Fibroblast of villous mesenchyme (primary cell): ENCODE measurements around the gene PACSIN2. TPM values are rescaled to one million over a fixed set of nuclear protein-coding genes. Genes with fewer than 3 reads are reported as not detected.

ENCODE experiments used
- DNase-seq: peaks from one replicate; pipeline ENCODE4 v3.0.0-alpha.2; 2010; ENCODE audit warnings: low read depth
- H3K4me3 ChIP-seq: 2 replicates; pipeline ENCODE4 v1.5.1; 2011; ENCODE audit warnings: low read depth, mild to moderate bottlenecking, low read length
- total RNA-seq: library from RNA; depleted of rRNA; stranded (reverse); fragments of >200 nt; gene quantifications from 2 replicates; pipeline ENCODE4 v1.2.3, GENCODE V29; 2012
- TF ChIP-seq, protein P1 (sequence below): IDR thresholded peaks from 2 replicates; pipeline ENCODE4 v1.5.1; 2012; ENCODE audit warnings: low read depth, mild to moderate bottlenecking, low read length; ENCODE audit not compliant: insufficient read depth

Gene PACSIN2
- total RNA-seq, 1 donor, result 53.1 TPM

DNA sequence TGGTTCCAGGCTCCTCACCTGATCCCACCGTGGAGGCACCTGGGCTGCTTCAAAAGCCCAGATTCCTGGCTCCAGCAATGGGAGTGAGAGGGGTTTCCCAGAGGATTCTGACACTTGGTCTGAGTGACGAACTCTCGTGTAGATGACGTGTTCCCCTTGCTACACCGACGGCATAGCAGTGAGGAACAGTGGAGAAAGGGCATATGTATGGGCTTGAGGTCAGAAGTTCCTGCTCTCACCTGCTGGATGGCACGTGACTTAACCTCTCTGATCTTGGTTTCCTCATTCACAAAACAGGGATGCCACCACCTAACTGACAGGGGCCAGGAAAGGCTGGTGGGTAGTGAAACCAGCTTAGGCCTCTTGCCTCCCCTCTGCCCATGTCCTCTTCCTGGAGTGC is 127.8 kb downstream of the PACSIN2 start:
- DNase-seq, result no peak
- no peak overlapping the region for H3K4me3 ChIP-seq
- TF ChIP-seq, protein P1, sequence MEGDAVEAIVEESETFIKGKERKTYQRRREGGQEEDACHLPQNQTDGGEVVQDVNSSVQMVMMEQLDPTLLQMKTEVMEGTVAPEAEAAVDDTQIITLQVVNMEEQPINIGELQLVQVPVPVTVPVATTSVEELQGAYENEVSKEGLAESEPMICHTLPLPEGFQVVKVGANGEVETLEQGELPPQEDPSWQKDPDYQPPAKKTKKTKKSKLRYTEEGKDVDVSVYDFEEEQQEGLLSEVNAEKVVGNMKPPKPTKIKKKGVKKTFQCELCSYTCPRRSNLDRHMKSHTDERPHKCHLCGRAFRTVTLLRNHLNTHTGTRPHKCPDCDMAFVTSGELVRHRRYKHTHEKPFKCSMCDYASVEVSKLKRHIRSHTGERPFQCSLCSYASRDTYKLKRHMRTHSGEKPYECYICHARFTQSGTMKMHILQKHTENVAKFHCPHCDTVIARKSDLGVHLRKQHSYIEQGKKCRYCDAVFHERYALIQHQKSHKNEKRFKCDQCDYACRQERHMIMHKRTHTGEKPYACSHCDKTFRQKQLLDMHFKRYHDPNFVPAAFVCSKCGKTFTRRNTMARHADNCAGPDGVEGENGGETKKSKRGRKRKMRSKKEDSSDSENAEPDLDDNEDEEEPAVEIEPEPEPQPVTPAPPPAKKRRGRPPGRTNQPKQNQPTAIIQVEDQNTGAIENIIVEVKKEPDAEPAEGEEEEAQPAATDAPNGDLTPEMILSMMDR, result no peak

DNA sequence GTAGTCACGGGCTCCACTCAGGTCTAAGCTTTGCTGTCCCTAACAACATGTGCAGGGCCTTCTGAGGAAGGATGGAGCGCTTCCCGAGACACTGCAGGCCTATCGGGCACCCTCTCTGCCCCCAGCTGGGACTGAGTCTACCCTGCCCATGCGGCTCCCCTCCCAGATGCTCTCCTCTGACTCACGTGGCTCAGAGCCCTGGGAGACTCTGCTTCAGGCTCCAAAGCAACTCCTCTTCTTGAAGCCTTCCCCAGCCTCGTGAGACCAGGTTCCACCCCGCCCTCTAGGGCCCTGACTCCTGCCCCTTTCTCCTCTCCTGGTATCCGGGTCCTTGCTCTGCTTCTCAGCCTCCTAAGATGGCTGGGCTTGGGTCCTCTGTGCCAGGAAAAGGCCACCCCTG is 129.5 kb downstream of the PACSIN2 start:
- H3K4me3 ChIP-seq, result no peak overlapping the region
- TF ChIP-seq, protein P1, result no peak
- no peak for DNase-seq

DNA sequence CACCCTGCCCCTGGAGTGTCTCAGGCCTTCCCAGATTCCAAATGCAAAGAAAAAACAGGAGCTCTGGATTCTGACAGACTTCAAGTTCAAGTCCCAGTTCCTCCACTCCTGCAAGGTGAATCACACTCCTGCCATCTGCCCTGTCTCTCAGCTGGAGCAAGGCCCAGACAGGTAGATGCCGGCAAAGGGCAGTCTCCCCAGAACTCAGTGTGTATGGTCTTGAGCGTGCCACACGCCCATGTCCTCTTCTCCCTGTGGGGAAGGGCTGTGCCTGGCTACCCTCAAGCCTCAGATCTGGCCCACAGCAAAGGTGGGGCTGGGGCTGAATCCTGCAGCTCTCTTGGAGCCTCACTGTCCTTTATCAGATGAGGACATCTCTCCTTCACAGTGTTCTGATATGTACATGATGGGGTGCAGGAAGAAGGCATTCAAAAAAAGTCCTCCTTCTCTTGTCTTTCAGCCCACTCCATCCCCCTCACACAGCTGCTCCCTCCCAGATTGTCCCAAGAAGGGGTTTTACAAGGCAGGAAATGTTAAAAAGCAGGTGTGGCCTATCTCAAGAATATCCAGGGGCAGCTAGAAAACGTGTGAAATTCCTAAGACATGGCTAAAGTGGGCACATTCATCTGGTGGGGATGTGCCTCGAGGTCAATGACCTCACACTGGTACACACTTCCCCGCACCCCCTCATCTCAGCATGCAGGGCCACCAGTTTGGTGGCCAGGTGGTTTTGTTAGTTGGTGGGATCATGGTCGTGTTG is 130.2 kb downstream of the PACSIN2 start:
- no peak for DNase-seq
- TF ChIP-seq, protein P1, result no peak

DNA sequence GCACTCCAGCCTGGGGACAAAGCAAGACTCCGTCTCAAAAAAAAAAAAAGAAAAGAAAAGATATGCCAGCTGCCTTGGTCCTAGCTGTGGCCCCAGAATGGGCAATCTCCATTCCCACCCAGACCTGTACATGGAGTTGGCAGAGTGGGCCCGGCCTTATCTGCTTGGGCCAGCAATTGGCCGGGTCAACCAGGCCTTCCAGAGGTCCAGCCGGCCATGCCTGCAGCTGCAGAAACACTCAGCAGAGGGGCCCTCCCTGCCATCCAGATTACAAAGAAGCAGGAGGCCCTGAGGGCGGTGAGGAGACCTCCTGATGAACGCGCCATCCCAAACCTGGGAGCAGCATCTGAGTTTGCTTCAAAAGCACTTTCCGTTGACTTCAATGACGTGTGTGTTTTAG is 131.0 kb downstream of the PACSIN2 start:
- TF ChIP-seq, protein P1, result no peak
- no peak for DNase-seq
- H3K4me3 ChIP-seq, result no peak overlapping the region

More for the DNA sequence above, 130.2 kb downstream of the PACSIN2 start:
- no peak overlapping the region for H3K4me3 ChIP-seq

DNA sequence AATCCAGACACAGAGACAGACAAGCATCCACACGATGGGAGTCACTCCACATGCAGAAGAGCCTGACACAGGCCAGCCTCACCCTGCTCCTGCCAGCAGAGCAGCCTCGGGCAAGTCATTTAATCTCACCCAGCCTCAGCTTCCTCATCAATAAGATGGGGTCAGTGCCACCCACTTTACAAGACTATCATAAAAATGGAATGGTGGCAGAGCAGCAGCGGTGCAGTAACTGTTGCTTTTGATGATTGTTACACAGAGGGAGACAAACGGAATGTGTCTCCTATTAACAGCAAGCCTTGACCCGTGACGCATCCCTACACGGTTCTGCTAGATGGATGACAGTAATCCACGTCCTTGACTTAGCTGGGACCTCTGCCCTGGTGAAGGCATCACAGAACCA is 131.8 kb downstream of the PACSIN2 start:
- TF ChIP-seq, protein P1, result no peak
- H3K4me3 ChIP-seq, result no peak overlapping the region
- no peak for DNase-seq

DNA sequence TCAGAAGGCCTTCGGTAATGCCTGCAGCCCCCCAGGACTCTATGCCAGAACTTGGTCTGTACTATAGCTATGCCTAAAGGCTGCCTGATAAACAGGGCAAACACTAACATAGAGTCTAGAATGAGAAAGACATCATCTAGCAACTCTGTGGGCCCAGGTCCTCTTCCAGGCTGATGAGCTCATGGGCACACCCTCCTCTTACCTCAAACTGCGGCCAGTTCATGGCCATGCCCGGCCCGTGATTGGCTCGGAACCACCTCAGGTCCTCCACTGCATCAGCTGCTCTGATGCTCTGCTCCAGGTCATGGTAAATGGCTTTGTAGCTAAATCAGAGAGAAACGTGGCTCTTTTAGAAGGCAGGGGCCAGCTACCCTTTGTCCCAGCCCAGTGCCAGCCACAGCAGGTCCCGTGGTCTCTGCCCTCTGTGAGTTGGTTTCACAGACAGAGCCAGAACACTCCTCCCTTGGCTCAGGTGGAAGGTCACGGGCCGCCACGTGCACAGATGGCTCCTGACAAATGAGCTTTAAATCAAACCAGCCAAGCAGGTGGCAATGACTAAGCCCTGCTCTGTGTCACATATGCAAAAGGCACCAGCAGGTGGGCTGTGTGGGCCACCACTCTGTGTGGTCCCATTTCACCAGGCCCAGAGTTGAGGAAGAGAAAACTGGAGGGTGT is 132.8 kb downstream of the PACSIN2 start:
- TF ChIP-seq, protein P1, result no peak
- H3K4me3 ChIP-seq, result no peak overlapping the region
- DNase-seq, result no peak
